NCI-H187 treated with DMSO at 0.1 percent for 48 hours (cell line): ENCODE results near the gene MSANTD7.
A peak's percentile ranks its signal among the peaks of the same experiment; 100 is the strongest.
"Not testable (repeated sequence)": the region's sequence is repeated elsewhere in the genome, so short reads cannot be mapped to it uniquely, and the experiment has no call there.

Source experiments
- DNase-seq: peaks from one replicate; lab custom pipeline; 2025; lab: John Stamatoyannopoulos, UW

MSANTD7 gene

DNA sequence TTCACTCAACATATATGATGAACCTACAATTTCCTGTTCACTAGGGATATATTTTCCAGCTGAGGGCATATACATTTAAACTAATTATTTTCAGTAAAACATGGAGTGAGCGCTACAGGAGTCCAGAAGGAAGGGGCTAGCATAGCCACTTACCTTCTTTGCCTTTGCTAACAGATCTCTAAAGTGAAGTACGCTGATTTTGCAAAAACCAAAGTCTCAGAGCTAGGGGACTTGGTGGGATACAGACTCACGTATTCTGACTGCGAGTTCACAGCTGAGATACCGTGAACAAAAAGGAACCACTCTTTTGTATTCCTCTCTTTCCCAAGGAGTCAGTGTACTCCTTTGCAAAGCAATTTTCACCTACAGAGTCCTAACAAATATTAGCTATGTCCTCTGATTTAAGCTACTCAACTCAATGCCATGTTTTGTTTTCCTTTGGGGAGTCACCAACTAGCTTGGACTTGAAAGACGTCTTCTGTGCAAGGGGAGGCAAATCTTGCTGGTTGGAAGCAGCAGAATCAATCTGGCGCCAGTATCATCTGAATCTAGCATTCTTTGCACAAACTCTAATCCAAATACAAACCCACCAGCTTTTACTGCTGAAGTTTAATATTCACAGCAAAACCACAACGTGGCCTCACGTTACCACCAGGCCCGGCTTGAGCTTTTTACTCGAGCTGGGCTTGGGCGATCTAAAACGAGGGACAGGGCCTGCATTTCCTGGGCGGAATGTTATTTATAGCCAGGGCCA lies 926 bp upstream of the MSANTD7 start:
- DNase-seq = no peak

DNA sequence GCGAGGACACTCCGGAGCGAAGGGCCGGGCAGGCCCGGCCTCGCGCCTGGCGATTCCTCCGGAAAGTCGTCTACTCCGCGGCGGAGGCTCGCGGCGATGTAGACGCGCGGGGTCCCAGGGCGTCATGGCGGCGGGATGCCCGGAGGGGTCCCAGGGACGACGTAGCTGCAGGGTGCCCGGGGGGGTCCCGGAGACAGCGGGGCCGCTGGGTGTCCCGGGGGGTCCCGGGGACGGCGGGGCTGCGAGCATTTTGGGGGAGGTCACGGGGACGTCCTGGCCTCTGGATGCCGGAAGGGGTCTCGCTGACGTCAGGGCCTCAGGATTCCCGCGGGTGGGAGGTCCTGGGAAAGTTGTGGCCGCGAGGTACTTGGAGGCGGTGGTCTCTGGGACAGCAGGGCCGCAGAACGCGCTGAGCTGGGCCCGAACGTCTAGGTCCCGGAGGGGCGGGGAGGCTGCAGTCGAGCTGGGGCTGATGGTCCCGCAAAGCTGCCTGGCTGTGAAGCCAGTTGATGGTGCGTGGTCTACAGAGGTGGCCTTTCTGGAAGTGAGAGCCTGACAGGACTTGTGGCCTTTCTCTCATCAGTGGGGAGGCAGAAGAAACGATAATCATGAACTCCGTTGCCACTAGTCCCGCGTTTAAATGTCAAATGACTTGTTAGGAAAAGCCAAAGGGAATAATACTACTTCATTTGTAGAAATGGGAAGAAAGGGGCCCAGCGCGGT lies 637 bp downstream of the MSANTD7 start:
- no peak for DNase-seq

DNA sequence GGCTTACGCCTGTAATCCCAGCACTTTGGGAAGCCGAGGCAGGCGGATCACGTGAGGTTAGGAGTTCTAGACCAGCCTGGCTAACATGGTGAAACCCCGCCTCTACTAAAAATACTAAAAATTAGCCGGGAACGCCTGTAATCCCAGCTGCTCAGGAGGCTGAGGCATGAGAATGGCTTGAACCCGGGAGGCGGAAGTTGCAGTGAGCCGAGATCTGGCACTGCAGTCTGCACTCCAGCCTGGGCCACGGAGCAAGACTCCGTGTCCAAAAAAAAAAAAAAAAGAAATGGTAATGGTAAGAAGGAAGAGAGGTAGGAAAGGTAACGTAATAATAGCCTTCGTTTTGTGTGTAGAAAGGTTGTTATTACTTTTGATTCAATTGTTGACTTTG lies 1.2 kb downstream of the MSANTD7 start:
- no peak for DNase-seq

DNA sequence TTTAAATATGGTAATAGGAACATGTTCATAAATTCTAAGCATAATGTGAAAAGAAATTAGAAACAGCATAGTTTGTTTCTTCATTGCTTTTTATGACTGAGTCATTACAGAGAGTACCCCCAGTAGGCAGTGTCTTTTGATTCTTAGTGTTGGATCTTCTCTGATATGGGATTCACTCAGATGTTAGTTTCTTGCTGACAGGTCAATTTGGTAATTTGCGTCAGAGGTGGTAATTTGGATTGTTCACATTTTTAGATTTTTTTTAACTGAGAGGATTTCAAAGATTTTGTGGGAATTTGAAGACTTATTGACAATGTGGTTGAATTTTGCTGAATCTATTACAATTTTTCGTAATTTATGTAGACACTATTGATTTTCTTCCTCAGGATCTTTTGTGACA lies 2.1 kb downstream of the MSANTD7 start:
- no peak for DNase-seq

DNA sequence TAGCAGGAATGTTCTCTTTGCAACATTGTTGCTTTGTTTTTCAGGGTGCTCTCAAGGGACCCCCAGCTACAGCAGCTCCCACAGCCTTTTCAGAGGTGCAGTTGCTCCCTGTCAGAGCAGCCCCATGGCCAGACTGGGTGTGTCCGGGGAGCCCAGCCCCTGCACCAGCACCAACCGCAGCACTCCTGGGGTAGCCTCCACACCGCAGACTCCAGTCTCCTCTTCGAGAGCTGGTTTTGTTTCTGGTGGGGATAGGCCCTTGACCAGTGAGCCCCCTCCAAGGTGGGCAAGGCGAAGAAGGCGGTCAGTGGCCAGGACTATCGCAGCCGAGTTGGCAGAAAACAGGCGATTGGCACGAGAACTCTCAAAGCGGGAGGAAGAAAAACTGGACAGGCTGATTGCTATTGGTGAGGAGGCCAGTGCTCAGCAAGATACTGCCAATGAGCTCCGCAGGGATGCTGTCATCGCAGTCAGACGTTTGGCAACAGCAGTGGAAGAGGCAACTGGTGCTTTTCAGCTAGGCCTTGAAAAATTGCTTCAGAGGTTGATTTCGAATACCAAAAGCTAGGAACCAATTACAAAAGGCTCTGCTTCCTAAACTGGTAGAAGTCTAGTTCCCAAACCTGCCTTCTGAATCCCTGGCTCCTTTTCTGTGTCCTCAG lies 5.4 kb downstream of the MSANTD7 start:
- no peak for DNase-seq

DNA sequence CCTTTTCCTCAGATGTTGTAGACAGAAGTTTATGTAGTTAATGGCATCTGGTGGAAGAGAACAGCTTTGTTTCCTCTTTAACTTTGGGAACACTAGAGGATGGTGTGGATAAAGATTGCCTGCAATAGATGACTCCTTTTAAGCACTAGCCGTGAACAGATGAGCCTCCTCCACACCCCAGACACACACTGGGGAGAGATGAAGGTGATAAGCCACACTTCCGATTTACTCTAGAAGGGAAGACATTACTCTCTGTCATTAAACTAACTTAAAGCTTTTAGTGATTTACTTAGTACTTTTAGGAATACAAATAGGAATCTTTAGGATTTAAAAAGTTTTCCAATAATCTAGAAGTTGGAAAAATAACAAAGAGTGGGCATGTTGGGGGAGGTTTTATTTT lies 6.8 kb downstream of the MSANTD7 start:
- DNase-seq = no peak

DNA sequence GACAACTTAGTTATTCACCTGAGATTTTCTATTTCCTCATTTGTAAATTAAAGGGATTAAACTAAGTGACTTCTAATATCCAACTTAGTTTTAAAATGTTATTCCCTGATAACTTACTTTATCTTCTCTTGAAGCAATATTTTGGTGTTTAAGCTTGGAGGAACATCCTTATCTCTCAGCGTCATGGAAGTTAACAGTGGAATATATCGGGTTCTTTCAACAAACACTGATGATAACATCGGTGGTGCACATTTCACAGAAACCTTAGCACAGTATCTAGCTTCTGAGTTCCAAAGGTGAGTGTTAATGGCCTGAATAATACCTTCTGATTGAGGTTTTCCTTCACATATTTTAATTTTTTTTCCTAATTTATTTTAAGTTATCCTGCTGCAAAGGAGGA lies 14.1 kb downstream of the MSANTD7 start:
- no peak for DNase-seq

DNA sequence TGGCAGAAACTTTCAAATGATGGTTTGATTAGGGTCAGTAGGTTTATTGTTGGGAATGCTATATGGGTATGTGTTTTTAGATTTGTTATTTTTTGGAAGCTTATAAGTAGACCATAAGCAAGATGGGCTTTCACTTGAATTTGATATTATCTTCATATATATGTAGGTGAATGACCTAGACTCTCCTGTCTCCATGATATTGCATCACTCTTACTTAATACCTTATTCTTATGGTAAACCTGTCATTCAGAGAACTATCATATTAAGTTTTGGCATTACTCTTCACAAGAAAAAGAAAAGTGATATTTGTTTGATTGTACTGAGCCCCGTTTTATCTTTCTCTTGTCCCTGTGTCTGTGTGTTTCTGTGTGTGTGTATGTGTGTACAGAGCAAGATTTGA lies 17.3 kb downstream of the MSANTD7 start:
- no peak for DNase-seq

DNA sequence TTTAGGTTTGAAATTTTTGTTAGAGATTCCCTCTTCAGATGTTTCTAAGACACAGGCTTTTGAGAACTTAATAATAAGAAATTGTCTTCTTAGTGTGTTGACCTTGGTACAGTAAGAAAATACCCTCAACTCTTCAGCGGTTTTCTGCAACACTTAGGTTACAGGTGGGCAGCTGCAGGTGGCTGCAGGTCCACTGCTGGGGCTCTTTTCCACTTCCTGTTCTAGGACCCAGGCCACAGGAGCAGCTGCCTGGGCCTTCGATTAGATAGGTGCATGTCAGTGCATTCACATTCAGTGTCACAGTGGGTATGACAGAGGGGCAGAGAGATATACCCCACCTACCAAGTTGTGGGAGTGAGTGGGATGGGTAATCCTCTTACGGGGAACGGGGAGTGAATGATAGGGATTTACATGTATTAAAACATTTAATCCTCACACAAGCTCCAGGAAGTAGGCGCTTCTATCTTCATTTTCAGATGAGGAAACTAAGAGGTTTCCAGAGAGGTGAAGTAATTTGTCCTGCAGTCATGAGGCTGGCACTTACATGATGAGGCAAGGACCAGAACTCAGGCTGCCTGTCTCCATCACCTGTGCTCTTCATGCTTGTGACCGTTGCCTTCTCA lies 20.3 kb downstream of the MSANTD7 start:
- DNase-seq = no peak

DNA sequence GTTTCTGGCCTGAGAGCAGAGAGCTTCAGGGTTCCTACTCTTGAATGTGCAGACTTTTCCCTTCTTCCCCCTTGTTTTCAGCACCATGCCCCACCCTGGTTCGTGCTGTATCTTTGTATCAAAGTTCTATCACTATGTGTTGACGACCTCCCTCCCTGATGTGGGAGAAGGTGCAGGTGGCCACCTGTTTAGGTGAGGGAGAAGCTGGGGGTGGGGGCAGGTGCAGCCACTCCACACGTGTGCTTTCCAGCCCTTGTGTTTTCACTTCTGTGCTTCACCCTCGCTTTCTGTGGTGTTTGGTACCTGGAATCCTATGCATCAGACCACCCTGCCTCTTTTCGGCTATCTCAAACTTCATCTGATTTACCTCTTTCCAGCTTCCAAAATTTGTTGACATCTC lies 20.9 kb downstream of the MSANTD7 start:
- DNase-seq = no peak

DNA sequence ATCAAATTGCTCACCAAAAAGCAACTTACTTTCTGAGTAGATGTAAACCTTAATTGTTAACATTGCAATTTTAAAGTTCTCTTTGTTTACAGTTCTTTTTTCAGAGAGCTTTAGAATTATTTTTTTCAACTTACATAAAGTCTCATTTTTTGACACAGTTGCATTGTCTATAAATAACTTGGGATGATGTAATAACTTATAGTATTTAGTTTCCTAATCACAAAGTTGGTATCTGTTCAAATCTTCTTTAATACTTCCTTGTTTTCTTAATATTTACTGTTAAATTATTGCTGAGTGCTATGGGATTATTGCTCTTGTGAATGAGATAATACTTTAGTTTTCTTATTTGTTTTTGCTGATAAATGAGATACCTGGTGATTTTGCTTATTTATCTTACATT lies 21.7 kb downstream of the MSANTD7 start:
- no peak for DNase-seq

DNA sequence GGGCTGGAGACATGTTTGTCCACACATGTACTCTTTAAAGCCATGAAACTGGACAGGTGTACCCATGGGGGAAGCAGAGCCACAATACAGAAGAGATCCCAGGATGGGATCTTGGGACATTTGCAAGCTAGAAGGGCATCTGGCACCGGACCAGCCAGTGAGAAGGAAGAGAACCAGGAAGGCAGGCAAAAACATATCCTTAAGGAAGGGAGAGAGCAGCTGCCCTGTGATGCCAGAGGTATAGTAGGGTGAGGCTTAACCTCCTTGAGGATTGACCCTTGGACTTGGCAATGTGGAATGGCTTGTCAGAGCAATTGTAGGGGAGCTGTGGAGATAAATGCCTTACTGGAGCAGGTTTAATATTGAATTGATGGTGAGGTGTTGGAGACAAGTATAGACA lies 22.7 kb downstream of the MSANTD7 start:
- DNase-seq = no peak

DNA sequence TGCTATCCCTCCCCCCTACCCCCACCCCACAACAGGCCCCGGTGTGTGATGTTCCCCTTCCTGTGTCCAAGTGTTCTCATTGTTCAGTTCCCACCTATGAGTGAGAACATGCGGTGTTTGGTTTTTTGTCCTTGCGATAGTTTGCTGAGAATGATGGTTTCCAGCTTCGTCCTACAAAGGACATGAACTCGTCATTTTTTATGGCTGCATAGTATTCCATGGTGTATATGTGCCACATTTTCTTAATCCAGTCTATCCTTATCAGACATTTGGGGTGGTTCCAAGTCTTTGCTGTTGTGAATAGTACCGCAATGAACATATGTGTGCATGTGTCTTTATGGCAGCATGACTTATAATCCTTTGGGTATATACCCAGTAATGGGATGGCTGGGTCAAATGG lies 26.4 kb downstream of the MSANTD7 start:
- not testable (repeated sequence) for DNase-seq

DNA sequence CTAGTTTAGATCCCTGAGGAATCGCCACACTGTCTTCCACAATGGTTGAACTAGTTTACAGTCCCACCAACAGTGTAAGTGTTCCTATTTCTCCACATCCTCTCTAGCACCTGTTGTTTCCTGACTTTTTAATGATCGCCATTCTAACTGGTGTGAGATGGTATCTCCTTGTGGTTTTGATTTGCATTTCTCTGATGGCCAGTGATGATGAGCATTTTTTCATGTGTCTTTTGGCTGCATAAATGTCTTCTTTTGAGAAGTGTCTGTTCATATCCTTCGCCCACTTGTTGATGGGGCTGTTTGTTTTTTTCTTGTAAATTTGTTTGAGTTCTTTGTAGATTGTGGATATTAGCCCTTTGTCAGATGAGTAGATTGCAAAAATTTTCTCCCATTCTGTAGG lies 26.8 kb downstream of the MSANTD7 start:
- not testable (repeated sequence) for DNase-seq

DNA sequence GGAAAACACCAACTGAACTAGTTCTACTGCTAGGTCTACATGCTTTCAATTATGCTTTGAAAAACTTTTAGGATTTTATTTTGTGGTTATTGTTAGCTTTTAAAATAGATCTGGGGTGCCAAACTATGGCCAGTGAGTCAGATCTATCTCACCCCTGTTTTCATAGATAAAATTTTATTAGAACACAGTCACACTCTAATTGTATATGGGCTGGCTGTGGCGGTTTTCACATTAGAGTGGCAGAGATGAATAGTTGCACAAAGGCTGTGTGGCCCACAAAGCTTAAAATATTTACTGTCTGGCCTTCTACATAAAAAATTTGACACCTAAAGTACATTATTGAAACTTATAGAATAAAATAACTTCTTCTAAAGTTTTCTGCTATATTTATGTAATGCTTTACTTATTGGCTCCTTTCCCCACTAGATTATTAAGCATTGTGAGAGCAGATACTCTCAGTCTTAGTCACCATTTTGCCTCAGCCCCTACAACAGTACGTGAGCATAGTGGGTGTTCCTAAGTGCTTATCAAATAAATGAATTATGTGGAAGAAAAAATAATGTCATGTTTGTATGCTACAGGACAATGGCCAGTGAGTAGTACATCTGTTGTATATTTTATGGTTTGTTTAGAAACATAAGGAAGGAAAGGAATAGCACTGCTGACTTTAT lies 35.1 kb downstream of the MSANTD7 start:
- no peak for DNase-seq

DNA sequence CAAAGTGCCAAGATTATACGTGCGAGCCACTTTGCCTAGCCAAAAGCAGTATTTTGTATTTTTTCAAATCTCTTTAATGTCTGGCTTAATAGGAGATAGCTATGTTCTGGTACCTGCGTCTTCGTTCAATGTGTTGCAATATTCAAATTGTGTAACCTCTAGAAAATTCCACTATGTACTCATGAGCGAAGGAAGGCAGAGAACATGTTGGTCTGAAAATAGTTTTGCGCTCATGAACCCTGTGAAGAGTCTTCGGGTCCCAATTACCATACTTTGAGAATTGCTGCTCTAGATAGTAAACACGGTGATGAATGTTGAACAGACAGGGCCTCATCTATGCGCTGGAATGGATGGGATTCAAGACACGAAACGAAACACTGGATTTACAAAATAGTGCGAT lies 37.8 kb downstream of the MSANTD7 start:
- no peak for DNase-seq

DNA sequence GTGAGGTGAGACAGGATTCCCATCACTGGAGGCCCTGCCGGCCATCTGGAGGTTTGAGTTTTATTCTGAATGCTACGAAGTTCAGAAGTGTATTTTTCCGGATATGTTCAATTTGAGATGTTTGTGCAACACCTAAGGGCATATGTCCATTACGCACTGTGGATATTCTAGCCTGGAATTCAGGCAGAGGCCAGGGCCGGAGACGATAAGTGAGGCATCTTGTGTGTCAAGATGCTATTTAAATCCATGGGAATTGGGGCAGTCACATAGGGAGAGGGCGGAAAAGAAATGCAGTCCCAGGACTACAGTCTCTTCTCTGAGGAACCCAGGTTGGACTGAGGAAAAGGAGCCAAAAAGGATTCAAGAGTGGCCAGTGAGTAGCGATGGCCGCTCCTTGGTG lies 38.7 kb downstream of the MSANTD7 start:
- DNase-seq = no peak

DNA sequence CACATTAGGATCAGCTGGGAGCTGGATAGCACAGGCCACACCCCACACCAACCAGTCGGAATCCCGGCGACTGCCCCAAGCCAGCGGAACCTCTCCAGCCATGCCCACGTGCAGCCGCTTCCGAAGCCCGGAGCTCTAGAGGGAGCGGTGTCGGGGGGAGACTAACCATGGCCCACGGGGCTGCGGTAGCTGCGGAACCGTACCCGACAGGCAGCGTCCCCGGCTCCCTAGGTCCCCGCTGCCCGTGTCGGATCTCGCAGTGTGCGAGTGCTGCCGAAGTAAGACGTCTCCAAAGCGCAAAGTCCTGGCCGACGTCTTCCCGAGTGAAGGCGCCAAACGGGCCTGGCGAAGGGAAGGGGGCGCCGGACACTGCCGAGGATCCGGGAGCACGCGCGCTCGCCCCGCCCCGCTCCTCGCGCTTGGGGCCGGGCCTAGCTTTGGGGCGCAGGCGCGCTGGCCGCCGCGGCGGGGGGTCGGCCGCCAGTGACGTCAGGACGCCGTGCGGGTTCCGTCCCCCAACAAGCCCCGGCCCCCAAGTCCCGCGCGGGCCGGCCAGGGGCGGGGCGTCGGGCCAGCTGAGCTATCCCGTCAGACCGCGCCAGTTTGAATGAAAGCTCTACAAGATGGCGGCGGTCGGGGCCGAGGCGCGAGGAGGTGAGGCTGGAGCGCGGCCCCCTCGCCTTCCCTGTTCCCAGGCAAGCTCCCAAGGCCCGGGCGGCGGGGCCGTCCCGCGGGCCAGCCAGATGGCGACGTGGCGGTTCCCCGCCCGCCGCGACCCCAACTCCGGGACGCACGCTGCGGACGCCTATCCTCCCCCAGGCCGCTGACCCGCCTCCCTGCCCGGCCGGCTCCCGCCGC lies 40.4 kb downstream of the MSANTD7 start, which contains the start of gene SUV39H2:
TSS of gene SUV39H2 (plus strand) at position 601 of the 858 bp plus-strand sequence. CDS start at position 624, 23 bp downstream.
- DNase-seq = peak; percentile 13

DNA sequence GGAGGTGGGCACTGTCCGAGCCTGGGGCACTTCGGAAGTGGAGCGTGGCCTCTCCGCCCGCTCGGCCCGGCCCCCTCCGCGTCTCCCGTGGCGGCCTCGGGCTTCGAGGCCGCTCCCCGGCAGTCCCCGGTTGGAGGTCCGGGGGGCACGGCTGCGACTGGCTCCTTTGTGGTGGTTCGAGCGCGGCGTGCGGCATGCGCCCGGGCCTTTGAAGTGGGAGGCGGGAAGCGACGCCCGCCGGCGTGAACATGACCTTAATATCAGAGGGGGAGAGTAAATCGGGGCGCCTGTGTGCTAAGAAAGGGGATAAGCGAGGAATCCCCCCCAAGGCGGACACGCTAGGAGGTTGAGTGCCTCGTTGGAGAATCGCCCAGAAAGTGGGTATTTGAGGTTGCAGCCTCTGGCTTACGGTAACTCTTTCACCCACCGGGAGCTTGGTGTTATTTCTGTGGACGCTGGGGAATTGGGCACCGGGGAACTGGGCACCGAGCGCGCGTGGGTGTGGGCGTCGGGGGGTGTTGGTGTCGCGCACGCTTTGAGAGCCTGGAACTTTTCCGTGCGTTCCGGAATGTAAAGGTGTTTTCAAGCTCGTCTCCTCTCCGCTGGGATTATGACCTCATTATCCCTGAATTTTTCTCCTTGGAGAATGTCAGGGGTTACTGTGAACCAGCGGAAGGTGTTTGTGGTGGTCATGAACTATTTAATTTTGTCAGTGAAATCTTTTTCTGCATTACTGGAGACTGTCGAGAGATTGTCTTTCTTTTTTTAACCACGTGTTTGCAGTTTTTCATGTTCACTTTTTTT lies 41.2 kb downstream of the MSANTD7 start:
- DNase-seq = no peak

DNA sequence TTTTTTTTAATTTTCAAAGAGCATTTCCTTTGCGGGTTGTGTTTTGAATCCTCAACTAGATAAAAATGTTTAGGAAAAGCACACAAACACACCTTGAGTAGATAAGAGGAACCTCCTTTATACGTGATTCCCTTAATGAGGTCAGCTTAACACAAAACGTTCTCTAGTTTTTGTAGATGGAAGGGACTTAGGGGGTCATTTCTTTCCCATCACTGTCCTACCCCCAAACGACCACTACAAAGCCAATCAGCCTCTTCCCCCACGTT lies 41.8 kb downstream of the MSANTD7 start:
- DNase-seq = no peak

DNA sequence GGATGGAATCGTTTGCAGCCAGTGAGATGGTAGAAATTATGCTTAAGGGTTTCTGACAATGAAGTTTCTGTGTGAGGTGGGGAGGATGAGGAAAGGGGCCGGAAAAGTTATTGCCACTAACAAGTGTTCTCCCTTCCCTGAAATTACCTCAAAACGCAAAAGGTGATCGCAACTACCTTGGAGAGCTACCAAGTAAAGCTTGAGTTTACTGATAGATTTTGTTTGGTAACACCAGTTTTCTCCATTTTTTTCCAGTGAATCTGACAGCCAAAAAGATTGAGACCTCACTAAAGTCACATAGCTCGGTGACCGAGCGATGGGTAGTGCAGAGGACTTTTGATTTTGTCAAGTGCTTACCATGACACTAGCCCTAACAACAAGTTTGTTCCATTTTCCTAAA lies 42.1 kb downstream of the MSANTD7 start:
- DNase-seq = no peak
